GM21825 (cell line): ENCODE data around the gene NANOS2.

Source experiments
- ATAC-seq: cut with Tn5 transposase; IDR thresholded peaks from one replicate; pipeline ENCODE4 v1.9.1; 2021; ENCODE audit warnings: mild to moderate bottlenecking, moderate library complexity; ENCODE audit not compliant: unreplicated experiment

NANOS2 gene

DNA sequence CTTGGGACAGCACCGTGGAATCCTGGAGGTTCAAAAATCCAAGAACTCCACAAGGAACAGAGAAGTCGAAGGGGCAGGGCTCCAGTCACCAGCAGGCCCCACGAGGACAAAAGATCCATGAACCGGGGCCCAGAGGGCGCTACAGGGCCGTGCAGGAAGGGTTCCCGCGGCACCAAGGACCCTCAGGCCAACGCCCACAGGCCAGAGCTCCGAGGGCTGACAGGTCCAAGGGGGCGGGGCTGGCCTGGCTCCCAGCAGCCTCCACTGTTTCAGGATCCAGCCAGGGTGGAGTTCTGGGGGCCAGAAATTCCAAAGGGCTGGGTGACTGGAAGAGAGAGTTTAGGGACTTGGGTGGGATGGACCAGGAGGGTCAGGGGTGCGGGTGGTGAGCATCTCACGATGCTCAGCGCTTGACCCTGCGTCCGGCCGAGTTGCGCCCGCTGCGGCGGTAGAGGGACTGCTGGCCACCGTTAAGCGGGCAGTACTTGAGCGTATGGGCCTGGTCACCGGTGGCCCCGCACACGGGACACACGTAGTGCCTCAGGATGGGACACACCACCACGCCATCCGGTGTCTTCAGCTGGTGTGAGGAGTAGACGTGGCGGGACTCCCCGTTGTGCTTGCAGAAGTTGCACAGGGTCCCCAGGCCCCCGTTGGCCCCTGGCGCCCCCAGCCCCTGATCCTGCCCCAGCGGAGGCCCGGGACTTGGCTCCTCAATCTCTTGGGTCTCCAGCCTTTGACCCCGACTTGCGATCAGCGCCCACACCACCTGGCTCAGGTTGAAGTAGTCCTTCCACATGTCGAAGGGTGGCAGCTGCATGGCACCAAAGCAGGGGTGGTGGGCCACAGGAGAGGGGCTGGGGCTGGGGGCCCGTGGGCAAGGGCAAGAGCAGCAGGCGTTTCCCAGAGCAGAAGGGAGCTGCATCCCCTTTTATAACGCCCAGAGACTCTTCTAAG is at the start of gene NANOS2:
Gene NANOS2 (minus strand): TSS at position 905 of the 957 bp plus-strand sequence. CDS start 85 bp downstream, at position 820.
- no peak for ATAC-seq

DNA sequence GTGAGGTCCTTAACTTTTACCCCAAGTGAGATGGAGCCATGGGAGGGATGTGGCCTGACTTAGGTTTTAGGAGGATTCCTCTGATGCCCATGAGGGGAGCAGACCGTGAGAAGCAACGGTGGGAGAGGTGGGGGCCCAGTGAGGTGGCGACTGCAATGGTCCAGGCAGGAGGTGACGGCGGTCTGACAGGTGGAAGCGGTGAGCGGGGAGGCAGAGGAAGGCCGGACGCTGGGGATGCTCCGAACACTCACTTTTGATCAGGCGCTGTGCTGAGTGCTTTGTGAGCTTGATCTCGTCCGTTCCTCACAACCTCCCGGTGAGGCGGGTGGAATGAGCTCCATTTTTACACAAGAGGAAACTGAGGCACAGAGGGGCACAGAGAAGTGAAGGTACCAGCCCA is 47.4 kb upstream of the NANOS2 start:
- ATAC-seq, result no peak

DNA sequence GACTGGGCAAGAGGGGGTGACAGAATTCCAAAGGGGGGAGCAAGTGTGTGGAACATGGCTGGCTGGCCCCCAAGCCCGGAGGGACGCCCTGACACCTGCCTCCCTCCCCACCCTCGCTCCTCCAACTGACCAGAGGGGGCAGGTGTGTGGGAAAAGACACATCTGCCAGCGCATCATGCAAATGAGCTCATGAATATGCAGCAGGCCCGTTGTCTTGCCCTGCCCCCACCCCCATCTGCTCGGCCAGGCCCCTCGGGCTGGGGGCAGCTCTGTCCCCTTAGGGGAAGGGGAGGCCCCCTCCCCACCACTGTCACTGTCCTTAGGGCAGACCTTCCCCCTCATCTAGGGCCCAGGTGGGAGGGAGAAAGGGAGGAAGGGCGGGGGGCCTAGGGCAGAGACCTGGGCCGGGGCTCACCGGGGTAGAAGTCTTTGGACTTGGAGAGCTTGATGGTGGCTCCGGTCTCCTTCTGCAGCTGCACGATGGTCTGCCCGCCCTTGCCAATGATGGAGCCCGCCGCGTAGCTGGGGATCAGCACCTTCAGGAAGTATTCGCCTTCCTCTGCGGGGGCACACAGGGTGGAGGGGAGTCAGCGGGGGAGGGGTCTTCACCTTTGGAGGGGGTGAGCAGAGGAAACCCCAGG is 46.1 kb upstream of the NANOS2 start:
- ATAC-seq, result no peak

DNA sequence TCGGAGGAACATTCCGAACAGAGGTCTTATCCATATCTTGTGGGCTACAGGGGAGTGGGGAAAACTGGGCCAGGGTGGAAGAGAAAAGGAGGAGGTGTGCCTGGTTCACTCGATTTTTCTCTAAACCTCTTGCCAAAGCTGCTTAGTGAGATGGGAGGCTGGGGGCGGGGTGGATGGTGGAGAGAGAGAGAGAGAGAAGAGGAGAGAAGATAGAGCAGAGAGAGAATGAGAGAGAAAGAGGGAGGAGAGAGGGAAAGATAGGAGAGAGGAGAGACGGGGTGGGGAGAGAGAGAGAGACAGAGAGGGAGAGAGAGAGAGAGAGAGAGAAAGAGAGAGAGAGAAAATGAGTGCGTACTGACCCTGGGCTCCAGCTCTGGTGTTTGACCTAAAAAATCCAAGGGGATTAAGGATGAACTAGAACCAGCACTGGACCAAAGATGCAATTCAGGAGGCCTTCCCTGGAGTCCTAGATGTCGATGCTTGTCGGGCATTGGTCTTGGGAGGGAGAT is 45.0 kb upstream of the NANOS2 start:
- no peak for ATAC-seq

DNA sequence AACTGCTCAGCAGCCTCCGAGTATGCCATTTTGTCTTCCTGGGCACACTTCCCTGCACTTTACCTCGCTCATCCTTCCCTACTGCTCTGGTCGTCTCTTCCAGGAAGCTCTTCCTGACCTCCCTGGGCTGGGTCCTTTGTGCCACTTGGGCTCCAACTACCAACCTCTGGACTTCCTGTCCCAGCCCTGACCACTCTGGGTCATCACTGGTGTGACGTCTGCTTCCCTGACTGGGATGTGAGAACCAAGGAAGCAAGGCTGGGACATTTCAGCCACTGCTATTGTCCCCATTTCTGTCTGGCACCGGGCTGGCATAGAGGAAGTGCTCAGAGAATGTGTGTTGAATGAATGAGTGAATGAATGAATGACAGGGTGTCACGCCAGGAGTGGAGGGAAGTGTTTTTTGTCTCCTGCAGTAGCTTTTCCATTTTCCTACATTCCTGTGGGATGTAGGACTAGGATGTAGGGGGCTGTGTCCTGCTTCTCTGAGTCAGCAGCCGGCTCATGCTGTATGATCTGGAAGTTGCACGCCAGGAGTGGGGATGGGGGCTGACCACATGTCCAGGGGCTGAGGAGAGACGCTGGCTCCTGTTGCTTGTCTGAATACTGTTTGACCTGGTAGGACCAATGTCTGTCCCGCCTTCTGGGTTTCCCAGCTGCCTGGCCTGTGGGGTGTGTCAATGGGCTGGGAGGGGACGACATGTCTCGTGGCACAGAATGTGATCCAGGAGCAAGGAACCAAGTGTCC is 44.4 kb upstream of the NANOS2 start:
- ATAC-seq, result no peak

DNA sequence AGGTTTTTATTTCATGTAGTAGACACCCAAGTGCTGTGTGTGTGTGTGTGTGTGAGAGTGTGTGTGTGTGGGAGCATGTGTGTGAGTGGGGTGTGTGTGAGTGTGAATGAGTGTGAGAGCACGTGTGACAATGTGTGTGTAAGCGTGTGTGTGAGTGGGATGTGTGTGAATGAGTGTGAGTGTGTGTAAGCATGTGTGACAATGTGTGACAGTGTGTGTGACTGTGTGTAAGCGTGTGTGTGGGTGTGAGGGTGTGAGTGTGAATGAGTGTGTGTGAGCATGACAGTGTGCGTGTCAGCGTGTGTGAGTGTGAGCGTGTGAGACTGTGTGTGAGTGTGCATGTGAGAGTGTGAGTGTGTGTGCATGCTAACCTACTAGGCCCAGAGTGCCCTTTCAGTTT is 43.7 kb upstream of the NANOS2 start:
- no peak for ATAC-seq

DNA sequence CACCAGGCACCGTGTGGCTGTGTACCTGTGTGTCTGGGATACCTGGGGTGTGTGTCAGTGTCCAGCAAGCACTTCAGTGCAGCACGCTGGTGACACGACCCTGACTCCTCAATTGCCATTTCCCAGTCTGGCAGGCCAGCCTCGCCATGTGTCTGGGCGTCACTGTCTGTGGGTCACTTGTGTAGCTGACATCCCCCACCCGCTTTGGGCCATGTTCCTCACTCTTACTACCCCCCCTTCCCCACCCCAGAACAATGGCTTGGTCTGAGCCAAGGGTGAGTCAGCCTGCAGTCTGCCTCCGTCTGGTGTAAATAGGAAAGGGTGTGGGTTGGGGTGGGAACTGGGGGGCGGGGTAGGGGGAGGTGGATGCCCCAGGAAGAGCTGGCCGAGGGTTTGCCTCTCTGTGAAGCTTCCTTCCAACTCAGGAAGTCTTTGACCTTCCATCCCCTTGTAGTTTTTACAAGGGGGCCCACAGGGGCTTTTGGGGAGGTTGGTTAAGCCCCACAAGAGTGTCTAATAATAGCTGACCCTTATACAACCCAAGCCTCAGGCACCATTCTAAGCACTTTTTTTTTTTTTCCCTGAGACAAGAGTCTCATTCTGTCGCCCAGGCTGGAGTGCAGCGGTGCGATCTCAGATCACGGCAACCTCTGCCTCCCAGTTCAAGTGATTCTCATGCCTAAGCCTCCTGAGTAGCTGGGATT is 41.5 kb upstream of the NANOS2 start:
- ATAC-seq, result no peak

DNA sequence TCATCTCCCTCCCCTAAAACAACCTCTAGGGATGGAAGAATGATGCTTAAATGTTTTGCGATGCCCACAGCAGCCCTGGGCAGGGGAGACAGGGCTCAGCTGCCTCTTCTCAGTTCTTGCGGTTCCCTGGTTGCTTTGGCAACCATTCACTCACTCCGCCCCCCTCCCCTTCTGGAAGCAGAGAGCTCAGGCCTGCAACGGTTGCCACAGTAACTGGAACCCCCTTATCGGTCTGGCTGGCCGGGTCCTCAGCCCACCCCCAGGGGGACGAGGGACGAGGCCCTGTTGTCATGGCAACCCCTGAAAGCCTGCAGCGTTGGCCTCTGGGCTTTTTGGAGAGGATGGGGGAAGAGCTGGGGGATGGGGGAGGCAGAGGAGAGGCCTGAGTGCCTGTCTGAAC is 39.6 kb upstream of the NANOS2 start:
- ATAC-seq, result no peak

DNA sequence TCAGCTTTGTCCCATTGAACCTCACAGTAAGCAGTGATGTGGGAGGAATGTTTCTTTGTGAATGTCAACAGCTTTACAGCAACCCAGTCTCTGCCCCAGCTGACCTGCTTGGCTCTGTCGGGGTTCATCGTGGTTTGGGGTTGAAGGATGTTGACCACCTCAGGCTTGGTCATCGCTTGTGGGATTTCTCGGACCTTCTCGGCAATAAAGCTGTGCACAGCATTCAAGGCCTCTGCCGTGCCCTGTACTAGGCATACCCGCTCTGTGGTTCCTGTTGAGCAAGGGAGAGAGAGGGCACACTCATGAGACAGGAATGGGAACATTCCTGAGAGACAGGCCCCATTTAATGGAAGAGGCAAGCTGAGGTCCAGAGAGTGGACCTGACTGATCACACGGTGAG is 39.1 kb upstream of the NANOS2 start:
- no peak for ATAC-seq

DNA sequence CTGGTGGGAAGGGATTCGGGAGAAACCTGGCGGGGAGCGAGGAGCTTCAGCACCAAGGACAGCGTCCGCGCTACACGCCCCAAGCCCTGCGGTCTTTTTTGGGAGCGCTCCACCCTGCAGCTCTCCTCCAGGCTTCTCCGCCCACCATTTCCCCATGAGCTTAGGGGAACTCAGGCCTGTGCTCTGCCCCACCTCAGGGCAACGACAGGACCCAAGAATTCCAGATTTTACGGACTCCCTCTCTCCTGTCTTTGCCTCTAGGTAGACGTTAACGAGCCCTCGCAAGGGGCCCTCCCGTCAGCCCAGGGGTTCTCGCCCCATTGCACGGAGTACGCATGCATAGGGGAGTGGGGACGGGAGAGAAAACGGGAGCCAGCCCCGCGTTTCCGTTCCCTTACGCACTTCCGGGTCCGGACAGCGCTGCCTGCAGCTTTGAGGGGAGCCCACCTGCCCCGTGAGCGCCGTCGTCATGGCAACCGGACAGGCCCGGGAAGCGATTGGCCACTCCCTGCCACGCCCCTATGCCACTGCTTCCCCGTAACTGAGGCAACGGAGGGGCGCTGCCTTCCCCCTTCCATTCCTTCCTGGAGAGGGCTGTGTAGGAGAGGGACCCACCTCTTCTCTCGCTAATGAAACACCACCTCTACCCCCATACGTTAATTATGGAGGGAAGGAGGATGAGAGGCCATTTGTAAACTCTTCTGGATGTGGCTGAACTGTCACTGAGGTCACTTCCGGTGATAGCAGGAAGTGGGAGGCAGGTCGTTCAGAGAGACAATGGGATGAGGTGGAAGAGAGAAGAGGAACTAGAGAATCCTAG is 38.3 kb upstream of the NANOS2 start:
- no peak for ATAC-seq

DNA sequence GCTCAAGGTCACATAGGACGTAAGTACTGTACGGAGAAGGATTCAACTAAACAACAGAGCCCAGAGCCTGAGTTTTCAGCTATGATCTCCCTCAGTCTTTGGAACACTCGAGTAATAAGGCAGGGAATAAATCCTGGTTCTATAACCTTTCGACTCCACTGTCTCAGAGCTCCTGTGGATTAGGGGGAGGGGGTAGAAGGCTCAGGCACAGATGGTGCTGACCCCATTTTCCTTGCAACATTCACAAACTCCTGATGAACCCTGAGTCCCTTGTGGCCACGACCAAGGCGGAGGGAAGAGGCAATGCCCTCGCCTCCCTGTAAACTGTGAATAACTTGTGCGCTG is 37.7 kb upstream of the NANOS2 start:
- no peak for ATAC-seq

DNA sequence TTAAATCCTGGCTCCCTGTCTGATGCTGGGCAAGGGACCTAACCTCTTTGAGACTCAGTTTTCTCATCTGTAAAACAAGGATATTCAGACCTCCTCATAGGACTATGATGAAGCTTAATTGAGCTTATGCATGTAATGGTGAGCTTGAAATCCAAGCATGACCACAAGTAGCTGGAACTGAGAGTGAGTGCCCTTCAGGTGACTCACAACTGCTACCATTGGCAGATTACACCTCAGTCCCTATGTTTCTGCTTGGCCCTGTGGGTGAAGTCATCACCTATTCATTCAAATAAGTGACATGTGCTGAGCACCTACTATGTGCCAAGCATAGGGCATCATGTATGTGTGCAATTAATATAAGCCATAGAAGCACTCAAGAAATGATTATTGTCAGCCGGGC is 33.3 kb upstream of the NANOS2 start:
- no peak for ATAC-seq

DNA sequence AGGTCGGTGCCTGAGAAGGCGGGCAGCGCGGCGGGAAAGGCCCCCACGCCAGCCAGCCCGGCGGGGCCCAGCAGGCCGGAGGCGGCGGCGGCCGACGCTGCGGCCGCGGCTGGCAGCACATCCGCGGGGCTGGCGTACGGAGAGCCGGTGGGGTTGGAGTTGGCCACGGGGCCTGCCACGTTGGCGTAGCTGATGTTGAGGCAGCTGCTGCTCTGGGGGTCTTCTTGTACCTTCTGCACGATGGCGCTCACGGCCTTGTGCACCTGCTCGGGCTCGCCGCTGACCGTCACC is 25.9 kb upstream of the NANOS2 start:
- ATAC-seq, result no peak

DNA sequence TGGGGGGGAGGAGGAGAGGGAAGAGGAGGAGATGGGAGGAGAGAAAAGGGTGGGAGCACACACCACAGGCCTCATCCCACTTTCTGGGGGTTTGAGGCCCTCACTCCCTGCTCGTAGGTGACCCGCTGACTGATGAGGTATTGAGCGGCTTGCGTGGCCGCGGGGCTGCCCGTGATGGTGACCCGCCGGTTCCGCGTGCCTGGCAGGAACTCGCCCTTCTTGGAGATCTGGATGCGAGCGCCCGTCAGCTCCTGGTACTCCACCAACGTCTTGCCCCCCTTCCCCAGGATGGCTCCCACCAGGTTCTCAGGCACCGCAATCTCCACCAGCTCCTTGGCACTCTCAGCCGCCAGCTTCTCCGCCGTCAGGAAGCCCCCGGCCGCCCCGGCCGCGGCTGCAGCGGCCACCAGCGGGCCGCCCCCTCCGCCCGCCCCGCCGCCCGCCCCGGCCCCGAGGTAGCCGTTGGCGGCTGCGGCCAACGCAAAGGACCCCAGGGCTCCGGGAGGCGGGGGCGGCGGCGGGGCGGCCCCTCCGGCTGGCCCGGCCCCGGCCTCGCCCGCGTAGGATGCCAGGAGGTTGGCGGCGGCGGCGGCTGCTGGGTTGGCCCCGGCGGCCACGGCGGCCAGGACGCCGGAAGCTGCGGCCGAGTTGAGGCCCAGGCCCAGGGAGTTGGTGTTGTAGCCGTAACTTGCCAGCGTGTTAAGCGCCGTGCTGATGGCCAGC is 25.4 kb upstream of the NANOS2 start:
- ATAC-seq, result no peak

DNA sequence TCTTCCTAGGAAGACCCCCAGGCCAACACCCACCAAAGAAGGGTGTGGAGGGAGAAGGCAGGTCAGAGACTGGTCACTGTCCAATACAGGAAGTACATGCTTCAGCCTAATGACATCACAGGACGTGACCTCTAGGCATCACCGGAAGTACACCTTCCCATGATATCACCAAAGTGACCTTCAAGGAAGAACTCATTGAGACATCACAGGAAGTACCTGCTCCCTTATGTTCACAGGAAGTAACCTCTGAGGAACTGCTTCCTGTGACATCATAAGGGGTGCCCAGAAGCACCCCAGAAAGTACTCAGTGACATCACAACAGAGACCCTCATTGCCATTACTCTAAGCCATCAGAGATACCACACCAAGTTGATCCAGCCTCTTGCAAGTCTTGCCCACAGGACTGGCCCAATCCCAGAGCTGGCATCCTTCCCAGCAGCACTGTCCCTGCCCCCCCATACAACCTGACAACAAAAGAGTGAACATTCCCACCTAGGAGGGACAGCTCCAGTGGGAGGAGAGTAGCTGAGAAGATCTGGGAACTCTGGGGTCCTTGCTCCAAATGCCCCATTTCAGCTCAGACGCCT is 24.2 kb upstream of the NANOS2 start:
- no peak for ATAC-seq

DNA sequence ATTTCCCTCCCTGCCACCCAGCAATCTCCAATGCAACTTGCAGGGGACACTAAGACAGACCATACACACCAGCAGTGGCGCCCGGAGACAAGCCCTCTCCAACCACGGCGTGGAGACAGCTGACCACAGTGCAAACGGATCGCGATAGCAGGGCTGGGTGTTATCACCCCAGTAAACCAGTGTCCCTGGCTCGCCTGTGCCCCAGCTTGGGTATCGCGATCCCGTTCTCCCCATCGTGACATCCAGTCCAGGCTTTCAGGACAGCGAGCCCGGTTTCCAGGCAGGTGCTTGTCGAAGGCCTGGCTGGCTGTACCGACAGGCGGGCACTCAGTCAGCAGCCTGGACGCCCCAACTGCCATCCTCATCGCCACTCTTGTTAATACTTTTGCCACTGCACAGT is 20.7 kb upstream of the NANOS2 start:
- ATAC-seq, result no peak

DNA sequence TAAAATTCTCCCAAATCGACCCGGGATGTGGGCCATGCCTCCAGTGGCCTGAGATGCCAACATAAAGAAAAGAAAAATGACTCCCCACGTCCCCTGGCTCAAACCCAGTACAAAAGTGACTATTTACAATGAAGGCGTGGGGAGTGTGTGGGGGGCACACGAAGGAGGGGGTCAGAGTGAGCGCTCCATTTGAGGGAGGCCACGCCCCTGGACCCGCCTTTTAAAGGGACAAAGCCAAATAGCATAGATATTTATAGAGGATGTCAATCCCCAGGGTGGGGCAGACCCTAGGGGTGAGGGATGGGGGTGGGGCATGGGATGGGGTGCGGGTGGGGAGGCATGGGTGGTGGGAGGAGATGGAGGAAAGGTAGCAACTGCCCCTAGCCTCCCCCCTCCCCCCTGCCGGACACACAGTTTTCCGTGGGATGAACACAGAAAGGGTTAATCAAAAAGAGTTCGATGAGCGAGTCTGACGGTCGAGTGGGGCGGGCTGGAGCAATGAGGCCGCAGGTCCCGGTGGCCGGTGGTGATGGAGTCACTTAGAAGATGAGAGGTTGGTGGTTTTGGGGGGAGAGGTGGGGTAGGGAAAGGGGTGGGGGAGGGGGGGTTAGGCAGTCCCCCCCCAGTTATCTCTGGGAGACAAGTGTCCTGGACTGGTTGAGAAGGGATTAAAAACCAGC is 20.1 kb upstream of the NANOS2 start:
- no peak for ATAC-seq

DNA sequence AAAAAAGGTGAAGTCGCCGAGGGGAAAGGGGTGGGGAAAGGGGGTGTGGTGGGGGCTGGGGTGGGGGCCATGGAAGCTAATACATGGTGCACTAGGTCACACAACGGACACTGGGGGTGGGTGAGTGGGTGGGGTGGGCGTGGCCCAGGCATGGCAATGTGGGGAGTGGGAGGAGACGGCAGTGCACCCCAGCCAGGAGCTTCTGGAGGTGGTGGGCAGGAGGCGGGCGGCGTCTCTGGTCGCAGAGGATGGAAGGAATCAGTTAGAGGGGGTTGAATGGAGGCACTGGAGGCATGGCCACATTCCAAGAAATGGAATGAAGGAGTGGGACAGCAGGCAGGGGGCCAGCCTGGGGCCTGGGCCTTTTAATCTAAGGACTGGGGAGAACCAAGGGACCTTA is 19.2 kb upstream of the NANOS2 start:
- ATAC-seq, result no peak

DNA sequence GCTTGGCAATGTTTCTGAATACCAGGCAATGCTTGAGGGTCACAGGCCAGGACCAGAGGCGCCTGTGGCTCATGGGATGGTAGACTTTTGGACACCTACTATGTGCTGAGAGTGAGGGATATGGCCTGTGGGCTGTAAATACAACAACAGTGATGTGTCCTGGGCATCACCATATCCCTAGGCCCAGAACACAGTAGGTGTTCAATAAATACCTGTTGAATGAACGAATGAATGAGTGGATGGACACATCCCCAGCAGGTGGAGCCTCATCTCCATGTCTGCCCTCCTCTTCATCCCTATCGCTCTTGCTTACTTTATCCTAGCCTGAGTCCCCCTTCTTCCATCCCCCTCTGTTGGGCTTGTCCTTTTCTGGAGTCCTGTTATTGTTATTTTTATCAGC is 16.5 kb upstream of the NANOS2 start:
- no peak for ATAC-seq
